Measurements from ENCODE around the gene TASP1.

Gene TASP1

DNA sequence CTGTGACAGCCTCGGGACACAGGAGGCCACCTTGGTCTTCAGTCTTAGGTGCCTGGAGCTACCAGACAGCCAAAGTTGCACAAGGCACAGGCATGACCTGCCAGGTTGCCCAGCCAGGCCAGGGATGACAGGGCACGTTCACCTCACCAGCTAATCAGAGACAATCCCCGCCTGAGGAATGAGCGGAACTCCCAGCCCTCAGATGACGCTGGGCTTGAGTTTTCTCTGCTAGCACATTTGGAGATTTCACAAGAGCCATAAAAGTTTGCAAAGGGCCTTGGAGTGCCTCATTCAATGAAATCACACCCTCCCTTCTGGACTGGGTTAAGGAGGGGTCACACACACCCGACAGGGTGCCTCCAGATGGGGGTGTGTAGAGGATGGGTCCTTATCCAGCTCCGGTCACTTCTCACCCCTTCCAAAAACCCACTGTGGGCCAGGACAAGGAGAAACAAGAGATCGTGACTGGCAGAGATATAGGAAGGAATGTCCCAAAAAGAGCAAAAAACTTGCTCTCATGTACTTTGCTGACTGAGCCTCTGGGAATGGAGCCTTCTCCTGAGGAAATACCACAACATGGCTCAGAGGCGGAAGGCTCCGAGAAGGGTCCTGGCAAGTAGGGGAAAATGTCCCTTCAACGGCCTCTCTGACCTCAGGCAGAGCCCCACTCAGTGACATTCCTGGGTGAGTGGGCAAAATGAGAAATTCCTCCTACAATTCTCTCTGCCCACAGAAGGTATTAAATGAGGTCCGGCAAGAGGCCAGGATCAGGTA lies 296.1 kb downstream of the TASP1 start:
- no peak for DNase-seq (ENCODE audit: low read depth)

DNA sequence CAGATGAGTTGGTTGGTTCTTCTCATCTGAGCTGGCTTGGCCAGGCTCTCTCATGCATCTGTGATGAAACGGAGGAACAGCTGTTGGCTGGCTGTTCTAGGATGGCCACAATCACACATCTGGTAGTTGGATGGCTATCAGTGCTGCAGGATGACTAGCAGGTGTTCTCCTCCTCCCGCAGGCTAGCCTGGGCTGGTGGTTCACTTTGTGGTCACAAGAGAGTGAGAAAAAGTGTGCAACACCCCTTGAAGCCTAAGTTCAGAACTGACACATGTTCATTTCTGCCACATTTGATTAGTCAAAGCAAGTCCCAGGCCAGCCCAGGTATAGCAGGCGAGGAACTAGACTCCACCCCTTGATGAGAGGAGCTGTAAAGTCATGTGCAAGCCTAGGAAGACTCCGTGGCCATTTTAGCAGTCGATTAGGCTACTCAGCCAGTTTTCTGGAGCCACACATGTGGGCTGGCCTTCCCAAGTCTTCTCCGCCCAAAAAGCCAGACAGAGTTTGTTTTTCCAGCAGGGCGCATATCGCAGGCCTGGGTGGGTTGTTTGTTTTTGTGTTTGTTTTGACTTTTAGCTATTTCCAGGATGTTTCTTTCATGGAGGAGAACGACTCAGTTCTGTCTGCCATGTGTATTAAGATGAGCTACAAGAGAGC lies 296.9 kb downstream of the TASP1 start:
- DNase-seq (ENCODE audit: low read depth) = no peak

DNA sequence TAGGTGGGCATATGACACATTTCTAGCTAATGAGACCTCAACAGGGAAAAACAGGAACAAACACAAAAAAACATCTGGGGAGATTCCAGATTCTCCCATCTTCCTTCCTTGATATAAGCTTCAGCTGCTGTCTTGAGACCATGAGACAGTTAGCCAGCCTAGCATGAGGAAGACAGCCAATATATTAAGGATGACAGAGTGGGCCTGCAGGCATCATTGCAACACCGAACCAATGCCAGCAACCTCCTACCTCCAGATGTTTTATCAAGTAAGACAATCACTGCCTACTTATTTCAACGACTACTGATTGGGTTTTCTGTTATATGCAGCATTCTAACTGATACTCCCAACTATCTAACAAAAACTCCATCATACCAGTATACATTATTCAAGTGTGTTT lies 298.6 kb downstream of the TASP1 start:
- DNase-seq (ENCODE audit: low read depth) = no peak
